GM12878 (cell line): ENCODE measurements around the gene VMP1. TPM values are rescaled to one million over a fixed set of nuclear protein-coding genes. Genes with fewer than 3 reads are reported as not detected.
A peak's percentile ranks its signal among the peaks of the same experiment; 100 is the strongest.

ENCODE experiments used
- ATAC-seq: fragments of 200-7000 bp; cut with Tn5 transposase; 3 replicates; pipeline ENCODE4 v1.9.1; 2020; ENCODE audit warnings: mild to moderate bottlenecking, moderate library complexity
- Bru-seq: library from RNA; stranded (reverse); fragments of 400-500 nt; gene quantifications from one replicate; lab custom pipeline; 2021; lab: Mats Ljungman, UMichigan
- BruChase-seq, 2 experiments: library from RNA; stranded (reverse); fragments of 400-500 nt; gene quantifications; one replicate each; lab custom pipeline; 2021; lab: Mats Ljungman, UMichigan
- BruUV-seq: library from RNA; stranded (reverse); fragments of 400-500 nt; replicated peaks from 2 replicates; lab custom pipeline; 2021; lab: Mats Ljungman, UMichigan
- CTCF ChIA-PET: fragments of 300-600 bp; sonication (Branson Sonifier 250); formaldehyde crosslinking; extraction: SDS; loops from one replicate; lab custom pipeline; 2021; ENCODE audit warnings: inconsistent platforms; lab: Yijun Ruan, JAX
- POLR2A ChIA-PET: fragments of 350-600 bp; formaldehyde crosslinking; extraction: SDS; loops from one replicate; lab custom pipeline; 2021; ENCODE audit warnings: inconsistent platforms; lab: Charles Lee
- RAD21 ChIA-PET: fragments of 300-600 bp; sonication (Branson Sonifier 250); formaldehyde crosslinking; loops from one replicate; lab custom pipeline; 2023; ENCODE audit warnings: antibody characterized with exemption; ENCODE audit not compliant: unreplicated experiment; lab: Charles Lee
- SMC1A ChIA-PET: fragments of 300-600 bp; sonication (Branson Sonifier 250); formaldehyde crosslinking; loops from one replicate; lab custom pipeline; 2023; ENCODE audit not compliant: unreplicated experiment, uncharacterized antibody; lab: Charles Lee
- DNase-seq: peaks from one replicate; pipeline ENCODE4 v3.0.0-alpha.2; 2011; ENCODE audit warnings: low read depth, low spot score
- FAIRE-seq: peaks from 3 replicates; lab custom pipeline; 2011; peaks lifted over from hg19 to GRCh38; lab: Jason Lieb, UNC
- H2AFZ ChIP-seq: 2 replicates; pipeline ENCODE4 v1.6.0; 2011; ENCODE audit warnings: low read depth, low read length, control low read depth; ENCODE audit not compliant: control insufficient read depth
- H3K27ac ChIP-seq: 2 replicates; pipeline ENCODE4 v1.5.1; 2011; ENCODE audit warnings: control low read depth; ENCODE audit not compliant: control insufficient read depth, insufficient read depth
- H3K27me3 ChIP-seq, 2 experiments: replicated peaks in 1 of 2; 2 replicates each; pipeline versions ENCODE4 v1.6.0 to v1.6.1; 2011; ENCODE audit warnings: low read length in 1 of 2; ENCODE audit not compliant: control insufficient read depth in 2 of 2, insufficient read depth in 2 of 2
- H3K36me3 ChIP-seq, 2 experiments: 2 replicates each; pipeline ENCODE4 v1.5.1; 2011; ENCODE audit warnings: low read length in 1 of 2; ENCODE audit not compliant: control insufficient read depth in 2 of 2, insufficient read depth in 2 of 2
- H3K4me1 ChIP-seq: 2 replicates; pipeline ENCODE4 v1.6.1; 2011; ENCODE audit warnings: mild to moderate bottlenecking, low read length, moderate library complexity, mixed read lengths; ENCODE audit not compliant: control insufficient read depth, insufficient read depth
- H3K4me2 ChIP-seq: 2 replicates; pipeline ENCODE4 v1.6.0; 2011; ENCODE audit warnings: control low read depth; ENCODE audit not compliant: control insufficient read depth, insufficient read depth
- H3K4me3 ChIP-seq: fragments of 200-600 bp; sonication (generic); 2 replicates; pipeline ENCODE4 v1.5.1; 2016
- H3K79me2 ChIP-seq: 2 replicates; pipeline ENCODE4 v1.6.0; 2011; ENCODE audit warnings: low read length; ENCODE audit not compliant: control insufficient read depth, insufficient read depth
- H3K9ac ChIP-seq: 2 replicates; pipeline ENCODE4 v1.8.0; 2011; ENCODE audit warnings: low read length, control low read depth, mixed read lengths; ENCODE audit not compliant: control insufficient read depth, insufficient read depth
- H3K9me3 ChIP-seq: replicated peaks from 3 replicates; pipeline ENCODE4 v1.5.1; 2011; ENCODE audit warnings: mild to moderate bottlenecking, low read length; ENCODE audit not compliant: control insufficient read depth, insufficient read depth
- H4K20me1 ChIP-seq: 2 replicates; pipeline ENCODE4 v1.6.0; 2011; ENCODE audit not compliant: control insufficient read depth, insufficient read depth
- BCL11A ChIP-seq: IDR thresholded peaks from 2 replicates; pipeline ENCODE4 v1.6.1; 2011; ENCODE audit warnings: low read depth, low read length
- EZH2 ChIP-seq: IDR thresholded peaks from 2 replicates; pipeline ENCODE4 v1.6.1; 2012; ENCODE audit warnings: low read depth, mild to moderate bottlenecking, control low read depth, inconsistent platforms, low read length, borderline replicate concordance; ENCODE audit not compliant: control insufficient read depth
- KAT2A ChIP-seq: conservative IDR thresholded peaks from 2 replicates; pipeline ENCODE4 v1.6.1; 2011; ENCODE audit warnings: low read depth, low read length; ENCODE audit not compliant: control insufficient read depth
- KLF5 ChIP-seq: fragments of 450-650 bp; IDR thresholded peaks from 2 replicates; pipeline ENCODE4 v1.6.1; 2014; ENCODE audit warnings: mild to moderate bottlenecking; ENCODE audit not compliant: partially characterized antibody
- LARP7 ChIP-seq: fragments of 450-650 bp; IDR thresholded peaks from 2 replicates; pipeline ENCODE4 v1.6.1; 2017; ENCODE audit warnings: mild to moderate bottlenecking
- RAD21 ChIP-seq: IDR thresholded peaks from 2 replicates; pipeline ENCODE4 v1.6.1; 2011; ENCODE audit warnings: mild to moderate bottlenecking, low read depth, low read length, moderate library complexity; ENCODE audit not compliant: insufficient read depth
- RBBP5 ChIP-seq: fragments of 200-600 bp; sonication (generic); conservative IDR thresholded peaks from 2 replicates; pipeline ENCODE4 v1.6.1; 2016
- RCOR1 ChIP-seq: conservative IDR thresholded peaks from 2 replicates; pipeline ENCODE4 v1.6.1; 2012; ENCODE audit warnings: low read depth, low read length, improper control_type of control experiment
- SREBF2 ChIP-seq: IDR thresholded peaks from 2 replicates; pipeline ENCODE4 v1.6.1; 2012; ENCODE audit warnings: mild to moderate bottlenecking, low read length
- ZBED1 ChIP-seq: IDR thresholded peaks from 2 replicates; pipeline ENCODE4 v1.6.1; 2016; ENCODE audit warnings: borderline replicate concordance
- ZNF24 ChIP-seq: fragments of 450-650 bp; IDR thresholded peaks from 2 replicates; pipeline ENCODE4 v1.6.1; 2017; ENCODE audit warnings: antibody characterized with exemption, mild to moderate bottlenecking
- WGBS: methylation state at CpG from one replicate; pipeline ENCODE4 v1.1.6; 2016; ENCODE audit warnings: low lambda C conversion rate; ENCODE audit not compliant: insufficient replicate concordance, insufficient coverage; ENCODE audit errors: missing lambda C conversion rate; 5-methylcytosine and 5-hydroxymethylcytosine counted together
- in situ Hi-C: fragments of 300-500 bp; cut with MboI; formaldehyde crosslinking; loops from 9 replicates; pipeline ENCODE4 v1.14.3; 2018; ENCODE audit warnings: mixed read lengths
- intact Hi-C: fragments of 100-400 bp; cut with micrococcal nuclease; formaldehyde crosslinking; loops from one replicate; pipeline ENCODE4 v1.14.2; 2022; ENCODE audit not compliant: unreplicated experiment
- long read RNA-seq, 2 experiments: library from polyadenylated mRNA; unstranded; transcript quantifications; one replicate each; pipeline ENCODE4 v2.0.0, GENCODE V29; 2019 to 2020
- polyA minus RNA-seq, 3 experiments: library from RNA; depleted of rRNA, polyadenylated mRNA; stranded (reverse); fragments of >200 nt; gene quantifications; 2 replicates each; pipeline ENCODE4 v1.2.3, GENCODE V29; 2011
- polyA plus RNA-seq, 11 experiments: library from polyadenylated mRNA; depleted of rRNA in 4 of 11; unstranded in 6 of 11; stranded (reverse) in 5 of 11; fragments of >200 nt; fragmentation: Nextera tagmentation in 4 of 11; fragmentation: Illumina TruSeq in 1 of 11; extraction: Ambion mirVana in 4 of 11; extraction: Trizol in 1 of 11; gene quantifications; 1 replicate in 1 of 11; 2 replicates in 10 of 11; pipeline versions ENCODE4 v1.2.1 to v1.2.3, GENCODE V29; 2011 to 2016; ENCODE audit warnings: inconsistent platforms in 2 of 11, missing spikeins in 2 of 11, low read depth in 1 of 11
- total RNA-seq, 4 experiments: library from RNA; depleted of rRNA in 3 of 4; stranded (reverse); fragments of >200 nt in 3 of 4; fragmentation: Illumina TruSeq in 1 of 4; extraction: Trizol in 1 of 4; gene quantifications; 2 replicates each; pipeline versions ENCODE4 v1.2.1 to v1.2.3, GENCODE V29; 2013 to 2021
- TF ChIP-seq, protein P1 (sequence below): fragments of 450-650 bp; IDR thresholded peaks from 2 replicates; pipeline ENCODE4 v1.6.1; 2018; ENCODE audit warnings: mild to moderate bottlenecking, low read depth, moderate library complexity; ENCODE audit not compliant: partially characterized antibody
- TF ChIP-seq, protein P2 (sequence below): fragments of 450-650 bp; IDR thresholded peaks from 2 replicates; pipeline ENCODE4 v1.6.1; 2017; ENCODE audit warnings: mild to moderate bottlenecking, low read depth, inconsistent platforms; ENCODE audit not compliant: poor library complexity, severe bottlenecking

Gene VMP1
- total RNA-seq (2013; cell fraction: nucleolus; rRNA removed): 475 and 481 TPM in 2 replicates
- total RNA-seq (2014; rRNA removed) (135 and 169 TPM in 2 replicates), total RNA-seq (2014; rRNA removed; fragmentation: Illumina TruSeq; extraction: Trizol) (150 and 160 TPM in 2 replicates), total RNA-seq (2021) (132 and 139 TPM in 2 replicates), polyA plus RNA-seq (2011; rRNA removed) (171 and 218 TPM in 2 replicates), polyA plus RNA-seq (2014; fragmentation: Illumina TruSeq; extraction: Trizol) (121 and 153 TPM in 2 replicates), polyA plus RNA-seq (2014; fragmentation: Nextera tagmentation; extraction: Ambion mirVana) (100 to 1,000 TPM; 130 to 199 TPM), polyA plus RNA-seq (2014; rRNA removed) (78.0 and 88.4 TPM in 2 replicates), polyA plus RNA-seq (2016; fragmentation: Nextera tagmentation; extraction: Ambion mirVana) (100 to 1,000 TPM; 107 to 111 TPM), polyA minus RNA-seq (2011; rRNA and poly(A)+ RNA removed) (205 and 241 TPM in 2 replicates), Bru-seq, nascent RNA (percentile 94 among the genes with signal in this experiment), BruChase-seq, experiment 1, labeled RNA remaining after a 6-hour chase (percentile 76 among the genes with signal in this experiment), BruChase-seq, experiment 2, labeled RNA remaining after a 2-hour chase (percentile 80 among the genes with signal in this experiment)
- 49.4 TPM for polyA plus RNA-seq (2011; ENCODE audit: low read depth)
- polyA plus RNA-seq (2011; cell fraction: cytosol; rRNA removed): 50.7 and 56.0 TPM in 2 replicates
- polyA plus RNA-seq (2011; cell fraction: nucleus; rRNA removed): 117 and 155 TPM in 2 replicates
- 54.2 and 94.2 TPM in 2 replicates for polyA plus RNA-seq (2012)
- polyA minus RNA-seq (2011; cell fraction: cytosol; rRNA and poly(A)+ RNA removed): 66.8 and 88.2 TPM in 2 replicates
- 262 and 332 TPM in 2 replicates for polyA minus RNA-seq (2011; cell fraction: nucleus; rRNA and poly(A)+ RNA removed)
- long read RNA-seq, experiment 1, full-length matches to known transcripts: 58 of 75 reads
- long read RNA-seq, experiment 1, partial matches to known transcripts: 3 of 75 reads
- long read RNA-seq, experiment 1, other reads (novel, unspliced or antisense): 14 of 75 reads
- long read RNA-seq, experiment 2, full-length matches to known transcripts: 494 of 586 reads
- long read RNA-seq, experiment 2, partial matches to known transcripts: 13 of 586 reads
- long read RNA-seq, experiment 2, other reads (novel, unspliced or antisense): 79 of 586 reads

DNA sequence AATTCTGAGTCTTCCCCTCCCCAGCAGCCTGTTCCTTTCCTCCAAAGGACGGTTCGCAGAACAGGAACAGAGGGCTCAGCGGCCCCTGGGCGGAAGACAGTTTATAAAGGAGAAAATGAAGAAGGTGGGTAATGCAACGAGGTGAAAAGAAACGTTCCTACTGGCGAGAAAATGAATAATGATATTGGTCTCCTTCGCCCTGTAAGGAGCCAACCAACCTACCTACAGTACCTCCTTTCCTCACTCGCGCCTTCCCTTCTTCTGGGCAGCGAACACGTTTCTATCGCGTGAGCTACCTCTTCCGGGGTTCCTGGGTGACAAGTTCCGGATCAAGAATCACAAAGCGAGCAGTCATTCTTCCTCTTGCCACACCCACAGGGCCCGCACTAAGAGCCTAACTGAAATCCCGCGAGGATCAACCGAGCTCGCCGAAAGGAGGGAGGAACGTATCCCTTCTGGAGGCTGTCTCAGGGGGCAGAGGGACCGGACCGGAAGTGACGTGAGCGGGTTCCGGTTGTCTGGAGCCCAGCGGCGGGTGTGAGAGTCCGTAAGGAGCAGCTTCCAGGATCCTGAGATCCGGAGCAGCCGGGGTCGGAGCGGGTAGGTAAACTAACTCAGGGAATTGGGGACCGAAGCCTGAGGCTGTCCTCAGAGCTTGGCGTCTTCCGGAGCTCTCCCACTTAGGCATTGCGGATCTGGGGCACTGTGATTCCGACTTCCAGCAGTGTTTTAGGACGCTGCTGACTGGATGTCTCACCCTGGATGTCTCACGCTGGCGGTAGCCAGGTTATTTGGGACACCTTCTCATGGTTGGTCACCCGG lies at the start of gene VMP1, which contains the start of gene PTRH2:
Gene VMP1 (plus strand): TSS at position 506 of the 822 bp plus-strand sequence. CDS start 23,793 bp downstream, outside the sequence.
Gene PTRH2 (minus strand): TSS at position 282 of the 822 bp plus-strand sequence. CDS start 9,452 bp downstream, outside the sequence.
- Histone ChIP-seq H3K9ac (peak within 1 kb of the TSS; percentile 95), H4K20me1 (no peaks in the 10 kb centered on the region; the same call in 1 of the 2 replicates), H3K4me2 (peak within 1 kb of the TSS; percentile 83), H3K4me1 (peaks cover 3% of the 10 kb centered on the region; the same call in 1 of the 2 replicates), H3K27ac (peak within 1 kb of the TSS; percentile 96), H3K36me3 (no peaks in the 10 kb centered on the region; a peak in 1 of 4 replicates), H2AFZ (peak within 1 kb of the TSS; percentile 90), H3K79me2 (peaks cover 87% of the 10 kb centered on the region), H3K9me3 (no peaks in the 10 kb centered on the region), H3K4me3 (peak within 1 kb of the TSS; percentile 84), H3K27me3 (no peaks in the 10 kb centered on the region)
- under 1% methylated on average over 45 of the region's 45 CpGs for WGBS
- BruUV-seq: no TSS peak
- ChIA-PET SMC1A (interaction anchor here (0.8 to 2.4 kb wide), 10 partner anchors 13 to 152 kb away, joined by 3 to 9 read pairs (median 4); no protein-coding TSS in a partner anchor), CTCF (interaction anchor here (0.7 to 2.3 kb wide), 10 partner anchors 37 to 207 kb away, joined by 3 to 7 read pairs (median 4); no protein-coding TSS in a partner anchor), RAD21 (interaction anchor here (0.7 to 2.5 kb wide), 5 partner anchors 24 to 85 kb away, joined by 3 to 11 read pairs (median 4); no protein-coding TSS in a partner anchor), POLR2A (interaction anchor here (0.5 to 2.0 kb wide), 7 partner anchors 24 to 1225 kb away, joined by 3 to 7 read pairs (median 3); partner anchors contain the start of gene CLTC)
- in situ Hi-C loops: no loop called here
- DNase-seq (peak; percentile 98), ATAC-seq (peak; percentile 96), FAIRE-seq (peak; percentile 94)
- intact Hi-C loops: loop anchor here (1.0 kb wide), 1 partner anchor 88 kb away; the partner anchor contains the start of gene CLTC
- no peak for TF ChIP-seq ZNF24
- TF ChIP-seq RCOR1: 0 out of 2 replicates have a peak, but pooled peaks have one; percentile 83
- no peak for TF ChIP-seq RAD21
- TF ChIP-seq BCL11A: no peak
- TF ChIP-seq, protein P1, sequence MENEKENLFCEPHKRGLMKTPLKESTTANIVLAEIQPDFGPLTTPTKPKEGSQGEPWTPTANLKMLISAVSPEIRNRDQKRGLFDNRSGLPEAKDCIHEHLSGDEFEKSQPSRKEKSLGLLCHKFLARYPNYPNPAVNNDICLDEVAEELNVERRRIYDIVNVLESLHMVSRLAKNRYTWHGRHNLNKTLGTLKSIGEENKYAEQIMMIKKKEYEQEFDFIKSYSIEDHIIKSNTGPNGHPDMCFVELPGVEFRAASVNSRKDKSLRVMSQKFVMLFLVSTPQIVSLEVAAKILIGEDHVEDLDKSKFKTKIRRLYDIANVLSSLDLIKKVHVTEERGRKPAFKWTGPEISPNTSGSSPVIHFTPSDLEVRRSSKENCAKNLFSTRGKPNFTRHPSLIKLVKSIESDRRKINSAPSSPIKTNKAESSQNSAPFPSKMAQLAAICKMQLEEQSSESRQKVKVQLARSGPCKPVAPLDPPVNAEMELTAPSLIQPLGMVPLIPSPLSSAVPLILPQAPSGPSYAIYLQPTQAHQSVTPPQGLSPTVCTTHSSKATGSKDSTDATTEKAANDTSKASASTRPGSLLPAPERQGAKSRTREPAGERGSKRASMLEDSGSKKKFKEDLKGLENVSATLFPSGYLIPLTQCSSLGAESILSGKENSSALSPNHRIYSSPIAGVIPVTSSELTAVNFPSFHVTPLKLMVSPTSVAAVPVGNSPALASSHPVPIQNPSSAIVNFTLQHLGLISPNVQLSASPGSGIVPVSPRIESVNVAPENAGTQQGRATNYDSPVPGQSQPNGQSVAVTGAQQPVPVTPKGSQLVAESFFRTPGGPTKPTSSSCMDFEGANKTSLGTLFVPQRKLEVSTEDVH: peak; percentile 89
- no peak for TF ChIP-seq EZH2
- no peak for TF ChIP-seq KAT2A
- TF ChIP-seq ZBED1: peak; percentile 81; the same call in 1 of the 2 replicates
- TF ChIP-seq RBBP5: no peak
- TF ChIP-seq, protein P2, sequence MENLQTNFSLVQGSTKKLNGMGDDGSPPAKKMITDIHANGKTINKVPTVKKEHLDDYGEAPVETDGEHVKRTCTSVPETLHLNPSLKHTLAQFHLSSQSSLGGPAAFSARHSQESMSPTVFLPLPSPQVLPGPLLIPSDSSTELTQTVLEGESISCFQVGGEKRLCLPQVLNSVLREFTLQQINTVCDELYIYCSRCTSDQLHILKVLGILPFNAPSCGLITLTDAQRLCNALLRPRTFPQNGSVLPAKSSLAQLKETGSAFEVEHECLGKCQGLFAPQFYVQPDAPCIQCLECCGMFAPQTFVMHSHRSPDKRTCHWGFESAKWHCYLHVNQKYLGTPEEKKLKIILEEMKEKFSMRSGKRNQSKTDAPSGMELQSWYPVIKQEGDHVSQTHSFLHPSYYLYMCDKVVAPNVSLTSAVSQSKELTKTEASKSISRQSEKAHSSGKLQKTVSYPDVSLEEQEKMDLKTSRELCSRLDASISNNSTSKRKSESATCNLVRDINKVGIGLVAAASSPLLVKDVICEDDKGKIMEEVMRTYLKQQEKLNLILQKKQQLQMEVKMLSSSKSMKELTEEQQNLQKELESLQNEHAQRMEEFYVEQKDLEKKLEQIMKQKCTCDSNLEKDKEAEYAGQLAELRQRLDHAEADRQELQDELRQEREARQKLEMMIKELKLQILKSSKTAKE: no peak
- TF ChIP-seq KLF5: no peak
- TF ChIP-seq SREBF2: peak; percentile 61; the same call in 1 of the 2 replicates
- TF ChIP-seq LARP7: peak; percentile 24; the same call in 1 of the 2 replicates
